MG63 (cell line): Measurements from ENCODE around the gene RBX1. TPM values are rescaled to one million over a fixed set of nuclear protein-coding genes. Genes with fewer than 3 reads are reported as not detected.

Experiments
- DNase-seq: peaks from one replicate; pipeline ENCODE4 v3.0.0-alpha.2; 2020
- H3K27me3 ChIP-seq: fragments of 250-450 bp; sonication (Bioruptor Pico); 2 replicates; pipeline ENCODE4 v1.5.1; 2020; ENCODE audit warnings: mild to moderate bottlenecking, moderate library complexity
- H3K36me3 ChIP-seq: fragments of 250-450 bp; sonication (Bioruptor Pico); 2 replicates; pipeline ENCODE4 v1.5.1; 2020; ENCODE audit warnings: mild to moderate bottlenecking, moderate library complexity
- H3K4me3 ChIP-seq: fragments of 250-450 bp; sonication (Bioruptor Pico); 2 replicates; pipeline ENCODE4 v1.5.1; 2020; ENCODE audit warnings: mild to moderate bottlenecking, moderate library complexity
- H3K9me3 ChIP-seq: fragments of 250-450 bp; sonication (Bioruptor Pico); 2 replicates; pipeline ENCODE4 v1.5.1; 2020; ENCODE audit warnings: mild to moderate bottlenecking, moderate library complexity
- total RNA-seq: library from RNA; depleted of rRNA; stranded (reverse); fragments of >200 nt; shearing (Covaris generic); gene quantifications from 2 replicates; pipeline ENCODE4 v1.2.3, GENCODE V29; 2014; ENCODE audit warnings: low replicate concordance

RBX1 gene
- total RNA-seq, 1 experiment from 2014 or later: 92.9 TPM

GRCh38 chr22:40960145-40960544, 9.0 kb downstream of the RBX1 start:
- DNase-seq: no peak
- Histone ChIP-seq H3K36me3 (peaks cover 75% of the 10 kb centered on the region), H3K9me3 (no peaks in the 10 kb centered on the region), H3K4me3 (no peak overlapping the region), H3K27me3 (no peaks in the 10 kb centered on the region)

GRCh38 chr22:40965936-40966725, 15.0 kb downstream of the RBX1 start:
- H3K36me3 ChIP-seq: peaks cover 75% of the 10 kb centered on the region
- no peak for DNase-seq
- no peak overlapping the region for H3K4me3 ChIP-seq
- no peaks in the 10 kb centered on the region for H3K27me3 ChIP-seq
- H3K9me3 ChIP-seq: no peaks in the 10 kb centered on the region

- DNase-seq: no peak
- H3K27me3 ChIP-seq: no peaks in the 10 kb centered on the region
- H3K4me3 ChIP-seq: no peak overlapping the region
- H3K9me3 ChIP-seq: no peaks in the 10 kb centered on the region
- H3K36me3 ChIP-seq: peaks cover 73% of the 10 kb centered on the region
These were observed 15.5 kb downstream of the RBX1 start for GRCh38 chr22:40966726-40967085.

GRCh38 chr22:40967111-40967760, 16.1 kb downstream of the RBX1 start:
- H3K9me3 ChIP-seq: no peaks in the 10 kb centered on the region
- H3K4me3 ChIP-seq: no peak overlapping the region
- H3K27me3 ChIP-seq: no peaks in the 10 kb centered on the region
- DNase-seq: no peak
- H3K36me3 ChIP-seq: peaks cover 68% of the 10 kb centered on the region

GRCh38 chr22:40972587-40972986, 21.4 kb downstream of the RBX1 start:
- Histone ChIP-seq H3K9me3 (no peaks in the 10 kb centered on the region), H3K36me3 (peaks cover 31% of the 10 kb centered on the region), H3K4me3 (no peak overlapping the region), H3K27me3 (no peaks in the 10 kb centered on the region)
- no peak for DNase-seq

- no peaks in the 10 kb centered on the region for H3K27me3 ChIP-seq
- H3K4me3 ChIP-seq: no peak overlapping the region
- H3K9me3 ChIP-seq: no peaks in the 10 kb centered on the region
- DNase-seq: no peak
- H3K36me3 ChIP-seq: peaks cover 28% of the 10 kb centered on the region
These were observed 22.0 kb downstream of the RBX1 start for GRCh38 chr22:40973144-40973543.

GRCh38 chr22:40975366-40975765, 24.2 kb downstream of the RBX1 start:
- Histone ChIP-seq H3K36me3 (peaks cover 15% of the 10 kb centered on the region), H3K9me3 (no peaks in the 10 kb centered on the region), H3K4me3 (no peak overlapping the region), H3K27me3 (no peaks in the 10 kb centered on the region)
- no peak for DNase-seq

- no peak for DNase-seq
- H3K27me3 ChIP-seq: no peaks in the 10 kb centered on the region
- H3K4me3 ChIP-seq: no peak overlapping the region
- peaks cover 6% of the 10 kb centered on the region for H3K36me3 ChIP-seq
- no peaks in the 10 kb centered on the region for H3K9me3 ChIP-seq
These were observed 25.9 kb downstream of the RBX1 start for GRCh38 chr22:40976866-40977700.

- H3K27me3 ChIP-seq: no peaks in the 10 kb centered on the region
- H3K9me3 ChIP-seq: no peaks in the 10 kb centered on the region
- no peak overlapping the region for H3K4me3 ChIP-seq
- DNase-seq: no peak
- no peaks in the 10 kb centered on the region for H3K36me3 ChIP-seq
These were observed 28.0 kb downstream of the RBX1 start for GRCh38 chr22:40979198-40979597.

GRCh38 chr22:40979871-40980270, 28.7 kb downstream of the RBX1 start:
- H3K4me3 ChIP-seq: no peak overlapping the region
- no peaks in the 10 kb centered on the region for H3K27me3 ChIP-seq
- H3K36me3 ChIP-seq: no peaks in the 10 kb centered on the region
- H3K9me3 ChIP-seq: no peaks in the 10 kb centered on the region
- no peak for DNase-seq

- H3K4me3 ChIP-seq: no peak overlapping the region
- no peaks in the 10 kb centered on the region for H3K9me3 ChIP-seq
- H3K27me3 ChIP-seq: no peaks in the 10 kb centered on the region
- no peaks in the 10 kb centered on the region for H3K36me3 ChIP-seq
- no peak for DNase-seq
These were observed 31.6 kb downstream of the RBX1 start for GRCh38 chr22:40982482-40983385.

- Histone ChIP-seq H3K4me3 (no peak overlapping the region), H3K27me3 (no peaks in the 10 kb centered on the region), H3K36me3 (no peaks in the 10 kb centered on the region), H3K9me3 (no peaks in the 10 kb centered on the region)
- no peak for DNase-seq
These were observed 40.1 kb downstream of the RBX1 start for GRCh38 chr22:40991298-40991697.

- DNase-seq: no peak
- no peaks in the 10 kb centered on the region for H3K36me3 ChIP-seq
- H3K27me3 ChIP-seq: no peaks in the 10 kb centered on the region
- H3K9me3 ChIP-seq: no peaks in the 10 kb centered on the region
- no peak overlapping the region for H3K4me3 ChIP-seq
These were observed 44.6 kb downstream of the RBX1 start for GRCh38 chr22:40995821-40996220.

GRCh38 chr22:40997520-40997919, 46.3 kb downstream of the RBX1 start:
- H3K36me3 ChIP-seq: no peaks in the 10 kb centered on the region
- no peak overlapping the region for H3K4me3 ChIP-seq
- no peak for DNase-seq
- no peaks in the 10 kb centered on the region for H3K9me3 ChIP-seq
- H3K27me3 ChIP-seq: no peaks in the 10 kb centered on the region

GRCh38 chr22:41000040-41000565, 48.9 kb downstream of the RBX1 start:
- no peak for DNase-seq
- Histone ChIP-seq H3K27me3 (no peaks in the 10 kb centered on the region), H3K9me3 (no peaks in the 10 kb centered on the region), H3K36me3 (no peaks in the 10 kb centered on the region), H3K4me3 (no peak overlapping the region)

- DNase-seq: no peak
- Histone ChIP-seq H3K4me3 (no peak overlapping the region), H3K27me3 (no peaks in the 10 kb centered on the region)
These were observed 50.0 kb downstream of the RBX1 start for GRCh38 chr22:41000941-41001721.

More at GRCh38 chr22:41000941-41001721, 50.0 kb downstream of the RBX1 start:
- no peaks in the 10 kb centered on the region for H3K9me3 ChIP-seq
- H3K36me3 ChIP-seq: no peaks in the 10 kb centered on the region
